ENCODE measurements around the gene FXYD3.
A peak's percentile ranks its signal among the peaks of the same experiment; 100 is the strongest.

DNA sequence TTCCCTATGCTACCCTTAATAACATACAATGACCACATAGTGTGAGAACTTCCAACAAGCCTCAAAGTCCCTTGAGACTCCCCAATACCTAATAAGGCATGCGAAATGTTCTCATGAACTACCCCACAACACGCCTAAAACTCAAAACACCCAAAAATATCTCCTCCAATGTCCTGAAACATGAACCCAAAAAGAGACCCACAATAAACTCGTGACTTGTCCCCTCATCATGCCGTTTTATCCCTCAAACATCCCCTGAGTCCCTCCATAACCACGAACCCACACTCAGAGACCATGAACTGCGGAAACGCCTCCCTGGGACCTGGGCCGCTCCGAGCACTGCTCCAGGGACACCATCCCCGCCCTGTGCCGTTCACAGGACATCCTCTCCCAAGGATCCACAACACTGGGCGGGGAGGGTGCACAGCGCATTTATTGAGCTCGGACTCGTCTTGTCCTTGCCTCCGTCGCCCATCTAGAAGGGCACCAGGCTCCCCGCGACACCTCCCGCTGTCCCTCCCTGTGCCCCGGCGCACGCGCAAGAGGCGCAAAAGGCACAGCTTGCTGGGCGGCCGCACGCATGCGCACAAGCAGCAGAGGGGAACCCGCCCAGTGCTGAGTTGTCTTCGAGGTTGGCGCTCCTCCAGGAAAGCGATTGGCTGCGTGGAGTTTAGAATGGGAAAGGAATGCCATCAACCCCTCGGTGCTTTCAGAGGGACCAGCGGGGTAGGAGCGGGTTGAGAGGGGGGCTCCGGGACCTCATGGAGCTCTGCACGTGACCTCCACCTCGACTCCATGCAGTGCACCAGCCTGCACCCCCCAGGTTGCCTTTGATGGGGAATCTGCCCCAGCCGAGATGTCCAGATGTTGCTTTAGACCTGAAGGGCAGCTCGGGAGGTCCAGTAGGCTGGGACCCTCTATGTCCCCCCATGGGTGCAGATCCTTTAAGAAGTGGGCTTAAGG, 8.8 kb downstream of the FXYD3 start:
- TF ChIP-seq CTCF (IDR thresholded peaks at IDR 0.05) = peak in 1 of 6 experiments; percentile 4
- TF ChIP-seq POLR2A (IDR thresholded peaks at IDR 0.05) = peak in 3 of 4 donors; percentile 37 to 88 (median 61)
- peak; percentile 74 to 90 for TF ChIP-seq POLR2AphosphoS5 (IDR thresholded peaks at IDR 0.05)
- no peak for TF ChIP-seq EP300 (IDR thresholded peaks at IDR 0.05)
